Jurkat, Clone E6-1 (cell line): ENCODE data around the gene FUCA1.

ENCODE experiments used
- DNase-seq: peaks from one replicate; pipeline ENCODE4 v3.0.0-alpha.2; 2011; ENCODE audit warnings: low read depth, low spot score
- H3K4me3 ChIP-seq: 2 replicates; pipeline ENCODE4 v1.5.1; 2011; ENCODE audit warnings: mild to moderate bottlenecking, low read length, control low read depth, moderate library complexity

The FUCA1 gene

DNA sequence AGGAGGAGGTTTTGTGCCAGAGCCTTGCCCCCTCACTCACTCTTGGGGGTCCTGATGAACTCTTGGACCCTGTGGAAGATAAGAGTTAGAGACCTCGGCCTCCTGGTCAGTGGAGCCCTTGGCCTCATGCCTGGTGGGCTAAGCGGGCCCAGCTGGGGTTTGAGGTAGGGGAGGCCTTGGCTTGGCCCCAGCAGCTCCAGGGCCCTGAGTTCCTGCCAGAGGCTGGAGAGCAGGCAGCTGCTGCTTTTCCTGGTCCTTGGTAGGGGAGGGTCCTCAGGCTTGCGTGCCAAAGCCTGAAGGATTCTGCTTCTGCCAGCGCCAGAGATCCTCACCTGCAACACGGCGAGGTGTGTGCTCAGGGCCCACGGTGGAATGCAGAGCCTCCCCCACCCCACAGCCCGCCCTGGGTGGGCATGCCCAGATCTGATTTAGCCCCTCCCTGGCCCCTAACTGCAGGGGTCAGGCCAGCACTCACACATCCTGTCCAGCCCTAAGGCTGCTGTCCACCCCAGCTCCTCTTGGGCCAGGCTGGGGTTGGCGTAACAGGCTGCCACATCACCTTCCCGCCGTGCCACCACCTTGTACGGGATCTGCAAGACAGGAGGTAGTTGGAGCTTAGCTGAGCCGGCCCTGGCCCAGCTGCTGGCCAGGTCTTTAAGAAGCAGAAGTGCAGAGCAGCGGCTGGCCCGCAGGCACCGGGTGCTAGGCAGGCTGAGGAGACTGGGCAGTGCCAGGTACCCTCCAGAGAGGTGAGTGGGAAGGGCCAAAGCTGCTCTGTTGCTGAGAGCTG is 72.2 kb downstream of the FUCA1 start:
- H3K4me3 ChIP-seq: no peak overlapping the region
- no peak for DNase-seq
